ENCODE results near the gene FITM1. TPM values are rescaled to one million over a fixed set of nuclear protein-coding genes. Genes with fewer than 3 reads are reported as not detected.

The FITM1 gene
- total RNA-seq, 4 donors from 2014 or later: 0.61 to 1.3 (median 1.0) TPM; not detected in 1

DNA sequence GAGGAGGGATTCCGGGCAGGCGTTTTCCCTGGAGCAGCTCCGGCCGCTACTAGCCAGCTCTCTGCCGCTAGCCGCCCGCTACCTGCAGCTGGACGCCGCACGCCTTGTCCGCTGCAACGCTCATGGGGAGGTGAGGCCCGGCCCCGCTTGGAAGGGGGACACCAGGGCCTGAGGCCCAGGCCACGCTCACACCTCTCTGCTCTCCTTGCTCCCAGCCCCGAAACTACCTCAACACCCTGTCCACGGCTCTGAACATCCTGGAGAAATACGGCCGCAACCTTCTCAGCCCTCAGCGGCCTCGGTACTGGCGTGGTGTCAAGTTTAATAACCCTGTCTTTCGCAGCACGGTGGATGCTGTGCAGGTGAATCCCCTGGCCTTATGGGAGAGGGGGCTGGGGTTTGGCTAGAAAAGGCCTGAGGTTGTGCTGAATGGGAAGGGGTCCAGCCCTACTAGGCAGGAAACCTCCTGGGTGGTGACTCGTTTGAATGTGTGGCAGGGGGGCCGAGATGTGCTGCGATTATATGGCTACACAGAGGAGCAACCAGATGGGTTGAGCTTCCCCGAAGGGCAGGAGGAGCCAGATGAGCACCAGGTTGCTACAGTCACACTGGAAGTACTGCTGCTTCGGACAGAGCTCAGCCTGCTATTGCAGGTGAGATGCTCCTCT, 17.4 kb downstream of the FITM1 start:
- H3K4me3 ChIP-seq (ENCODE audit: low read depth, poor library complexity, severe bottlenecking): peak overlapping the region; percentile 94
- TF ChIP-seq POLR2A (IDR thresholded peaks at IDR 0.05): no peak
- TF ChIP-seq, protein P1, sequence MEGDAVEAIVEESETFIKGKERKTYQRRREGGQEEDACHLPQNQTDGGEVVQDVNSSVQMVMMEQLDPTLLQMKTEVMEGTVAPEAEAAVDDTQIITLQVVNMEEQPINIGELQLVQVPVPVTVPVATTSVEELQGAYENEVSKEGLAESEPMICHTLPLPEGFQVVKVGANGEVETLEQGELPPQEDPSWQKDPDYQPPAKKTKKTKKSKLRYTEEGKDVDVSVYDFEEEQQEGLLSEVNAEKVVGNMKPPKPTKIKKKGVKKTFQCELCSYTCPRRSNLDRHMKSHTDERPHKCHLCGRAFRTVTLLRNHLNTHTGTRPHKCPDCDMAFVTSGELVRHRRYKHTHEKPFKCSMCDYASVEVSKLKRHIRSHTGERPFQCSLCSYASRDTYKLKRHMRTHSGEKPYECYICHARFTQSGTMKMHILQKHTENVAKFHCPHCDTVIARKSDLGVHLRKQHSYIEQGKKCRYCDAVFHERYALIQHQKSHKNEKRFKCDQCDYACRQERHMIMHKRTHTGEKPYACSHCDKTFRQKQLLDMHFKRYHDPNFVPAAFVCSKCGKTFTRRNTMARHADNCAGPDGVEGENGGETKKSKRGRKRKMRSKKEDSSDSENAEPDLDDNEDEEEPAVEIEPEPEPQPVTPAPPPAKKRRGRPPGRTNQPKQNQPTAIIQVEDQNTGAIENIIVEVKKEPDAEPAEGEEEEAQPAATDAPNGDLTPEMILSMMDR (IDR thresholded peaks at IDR 0.05): no peak
- peak in 1 of 2 donors; percentile 82 for DNase-seq (ENCODE audit: low spot score in 2 of 2)
- WGBS, 2 donors: 4 to 12% methylated on average over 15 to 25 of the region's 29 CpGs
- intact Hi-C loops (cut with DNase I; ENCODE audit: low total_unique reads): no loop called here

DNA sequence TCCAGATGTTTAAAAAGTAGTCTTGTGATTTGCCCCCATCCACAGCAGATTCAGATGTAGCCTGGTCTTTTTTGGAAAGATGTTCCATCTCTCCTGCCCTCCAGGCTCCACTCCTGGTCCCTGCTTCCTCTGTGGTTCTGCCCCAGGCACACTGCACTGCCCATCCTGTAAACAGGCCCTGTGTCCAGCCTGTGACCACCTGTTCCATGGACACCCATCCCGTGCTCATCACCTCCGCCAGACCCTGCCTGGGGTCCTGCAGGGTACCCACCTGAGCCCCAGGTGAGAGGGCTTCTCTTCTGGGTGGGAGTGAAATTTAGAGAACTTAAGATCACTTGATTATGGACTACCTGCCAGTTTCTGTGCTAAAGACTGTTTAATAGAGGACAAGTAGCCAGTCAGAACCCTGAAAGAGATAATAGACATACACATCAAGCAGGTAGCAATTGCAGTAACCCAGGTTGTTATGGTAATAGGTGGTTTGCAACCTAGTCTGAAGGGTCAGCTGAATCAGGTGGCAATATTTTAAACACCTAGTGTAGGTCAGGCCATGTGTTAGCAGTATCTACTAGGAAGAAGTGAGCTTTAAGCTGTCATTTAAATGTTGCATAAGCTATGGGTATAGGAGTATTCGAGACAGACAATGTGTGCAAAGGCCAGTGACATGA, 19.0 kb downstream of the FITM1 start:
- no peak for TF ChIP-seq POLR2A (IDR thresholded peaks at IDR 0.05)
- TF ChIP-seq, protein P1 (IDR thresholded peaks at IDR 0.05): no peak
- 87 to 100% methylated on average over 3 of the region's 3 CpGs for WGBS, 2 donors
- no peak overlapping the region for H3K4me3 ChIP-seq (ENCODE audit: low read depth, poor library complexity, severe bottlenecking)
- no peak for DNase-seq (ENCODE audit: low spot score in 2 of 2)
- intact Hi-C loops (cut with DNase I; ENCODE audit: low total_unique reads): no loop called here

DNA sequence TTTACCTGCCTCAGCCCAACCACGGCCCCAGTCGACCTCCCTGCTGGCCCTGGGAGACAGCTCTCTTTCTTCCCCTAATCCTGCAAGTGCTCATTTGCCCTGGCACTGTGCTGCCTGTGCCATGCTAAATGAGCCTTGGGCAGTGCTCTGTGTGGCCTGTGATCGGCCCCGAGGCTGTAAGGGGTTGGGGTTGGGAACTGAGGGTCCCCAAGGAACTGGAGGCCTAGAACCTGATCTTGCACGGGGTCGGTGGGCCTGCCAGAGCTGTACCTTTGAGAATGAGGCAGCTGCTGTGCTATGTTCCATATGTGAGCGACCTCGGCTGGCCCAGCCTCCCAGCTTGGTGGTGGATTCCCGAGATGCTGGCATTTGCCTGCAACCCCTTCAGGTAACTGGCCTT, 19.6 kb downstream of the FITM1 start:
- intact Hi-C loops (cut with DNase I; ENCODE audit: low total_unique reads): no loop called here
- WGBS, 2 donors: 89 to 94% methylated on average over 9 of the region's 9 CpGs

DNA sequence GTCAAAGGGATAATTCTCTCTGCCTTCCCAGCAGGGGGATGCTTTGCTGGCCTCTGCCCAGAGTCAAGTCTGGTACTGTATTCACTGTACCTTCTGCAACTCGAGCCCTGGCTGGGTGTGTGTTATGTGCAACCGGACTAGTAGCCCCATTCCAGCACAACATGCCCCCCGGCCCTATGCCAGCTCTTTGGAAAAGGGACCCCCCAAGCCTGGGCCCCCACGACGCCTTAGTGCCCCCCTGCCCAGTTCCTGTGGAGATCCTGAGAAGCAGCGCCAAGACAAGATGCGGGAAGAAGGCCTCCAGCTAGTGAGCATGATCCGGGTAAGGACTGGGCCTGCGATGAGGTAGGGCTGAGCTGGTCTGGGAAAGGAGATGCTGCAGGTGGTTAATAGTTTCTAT, 20.1 kb downstream of the FITM1 start:
- WGBS, 2 donors: 87 to 92% methylated on average over 9 of the region's 9 CpGs
- no peak for TF ChIP-seq POLR2A (IDR thresholded peaks at IDR 0.05)
- TF ChIP-seq, protein P1 (IDR thresholded peaks at IDR 0.05): no peak
- intact Hi-C loops (cut with DNase I; ENCODE audit: low total_unique reads): no loop called here
- H3K4me3 ChIP-seq (ENCODE audit: low read depth, poor library complexity, severe bottlenecking): no peak overlapping the region
- DNase-seq (ENCODE audit: low spot score in 2 of 2): peak in 1 of 2 donors; percentile 82

More for the DNA sequence above, 19.6 kb downstream of the FITM1 start:
- TF ChIP-seq, protein P1 (IDR thresholded peaks at IDR 0.05): no peak
- no peak for TF ChIP-seq POLR2A (IDR thresholded peaks at IDR 0.05)
- H3K4me3 ChIP-seq (ENCODE audit: low read depth, poor library complexity, severe bottlenecking): no peak overlapping the region
- DNase-seq (ENCODE audit: low spot score in 2 of 2): no peak

DNA sequence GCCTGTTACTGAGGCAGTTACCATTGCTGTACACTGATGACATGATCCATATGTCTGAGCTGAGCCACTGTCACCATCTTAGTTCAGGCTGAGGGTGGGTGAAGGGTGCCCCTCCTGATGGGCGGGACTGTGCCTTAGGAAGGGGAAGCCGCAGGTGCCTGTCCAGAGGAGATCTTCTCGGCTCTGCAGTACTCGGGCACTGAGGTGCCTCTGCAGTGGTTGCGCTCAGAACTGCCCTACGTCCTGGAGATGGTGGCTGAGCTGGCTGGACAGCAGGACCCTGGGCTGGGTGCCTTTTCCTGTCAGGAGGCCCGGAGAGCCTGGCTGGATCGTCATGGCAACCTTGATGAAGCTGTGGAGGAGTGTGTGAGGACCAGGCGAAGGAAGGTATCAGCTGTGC, 20.5 kb downstream of the FITM1 start:
- TF ChIP-seq POLR2A (IDR thresholded peaks at IDR 0.05): no peak
- TF ChIP-seq, protein P1 (IDR thresholded peaks at IDR 0.05): no peak
- no peak for DNase-seq (ENCODE audit: low spot score in 2 of 2)
- no peak overlapping the region for H3K4me3 ChIP-seq (ENCODE audit: low read depth, poor library complexity, severe bottlenecking)
- intact Hi-C loops (cut with DNase I; ENCODE audit: low total_unique reads): no loop called here
- 90% methylated on average over 9 of the region's 9 CpGs for WGBS, 2 donors
